ENCODE data around the gene PIPOX.

DNA sequence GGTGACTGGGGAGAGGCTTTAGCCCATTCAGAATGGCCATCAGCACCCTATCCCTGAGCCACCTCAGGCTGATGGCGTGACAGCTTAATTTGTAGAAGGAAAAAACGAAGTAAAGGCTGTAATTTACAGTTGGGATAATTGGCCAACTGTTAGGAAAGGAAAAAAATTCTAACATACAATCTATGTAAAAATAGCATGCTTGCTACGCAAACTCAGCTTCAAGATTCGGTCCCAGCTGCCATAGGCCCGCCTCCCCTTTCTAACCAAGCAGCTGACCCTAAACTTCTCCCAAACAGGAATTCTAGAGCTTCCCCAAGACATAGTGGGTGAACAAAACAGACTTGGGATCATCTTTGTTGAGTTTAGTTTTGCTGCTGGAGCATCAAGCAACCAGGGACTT is 42.0 kb upstream of the PIPOX start:
- TF ChIP-seq, protein P1, sequence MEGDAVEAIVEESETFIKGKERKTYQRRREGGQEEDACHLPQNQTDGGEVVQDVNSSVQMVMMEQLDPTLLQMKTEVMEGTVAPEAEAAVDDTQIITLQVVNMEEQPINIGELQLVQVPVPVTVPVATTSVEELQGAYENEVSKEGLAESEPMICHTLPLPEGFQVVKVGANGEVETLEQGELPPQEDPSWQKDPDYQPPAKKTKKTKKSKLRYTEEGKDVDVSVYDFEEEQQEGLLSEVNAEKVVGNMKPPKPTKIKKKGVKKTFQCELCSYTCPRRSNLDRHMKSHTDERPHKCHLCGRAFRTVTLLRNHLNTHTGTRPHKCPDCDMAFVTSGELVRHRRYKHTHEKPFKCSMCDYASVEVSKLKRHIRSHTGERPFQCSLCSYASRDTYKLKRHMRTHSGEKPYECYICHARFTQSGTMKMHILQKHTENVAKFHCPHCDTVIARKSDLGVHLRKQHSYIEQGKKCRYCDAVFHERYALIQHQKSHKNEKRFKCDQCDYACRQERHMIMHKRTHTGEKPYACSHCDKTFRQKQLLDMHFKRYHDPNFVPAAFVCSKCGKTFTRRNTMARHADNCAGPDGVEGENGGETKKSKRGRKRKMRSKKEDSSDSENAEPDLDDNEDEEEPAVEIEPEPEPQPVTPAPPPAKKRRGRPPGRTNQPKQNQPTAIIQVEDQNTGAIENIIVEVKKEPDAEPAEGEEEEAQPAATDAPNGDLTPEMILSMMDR (IDR thresholded peaks at IDR 0.05): no peak
- TF ChIP-seq EP300 (IDR thresholded peaks at IDR 0.05) (no peak), POLR2A (IDR thresholded peaks at IDR 0.05) (no peak)
